Esophagus muscularis mucosa (tissue), 4 donors: ENCODE data around the gene ZNF474. TPM values are rescaled to one million over a fixed set of nuclear protein-coding genes. Genes with fewer than 3 reads are reported as not detected.

Experiments used
- DNase-seq: peaks from one replicate; pipeline ENCODE4 v3.0.0-alpha.2; 2017; ENCODE audit errors: extremely low spot score
- H3K27ac ChIP-seq, 4 donors: fragments of 200-600 bp; sonication (generic); replicated peaks in 1 of 4; 1 replicate in 3 of 4; 2 replicates in 1 of 4; pipeline ENCODE4 v1.5.1; 2016 to 2019; ENCODE audit warnings: mild to moderate bottlenecking in 1 of 4
- H3K27me3 ChIP-seq, 4 donors: fragments of 200-600 bp; sonication (generic); one replicate each; pipeline versions ENCODE4 v1.5.1 to v1.6.0; 2016 to 2019
- H3K36me3 ChIP-seq, 4 donors: fragments of 200-600 bp; sonication (generic); one replicate each; pipeline ENCODE4 v1.5.1; 2016 to 2019
- H3K4me1 ChIP-seq, 4 donors: fragments of 200-600 bp; sonication (generic); one replicate each; pipeline ENCODE4 v1.5.1; 2016 to 2019
- H3K4me3 ChIP-seq, 4 donors: fragments of 200-600 bp; sonication (generic); 1 replicate in 2 of 4; 2 replicates in 2 of 4; pipeline ENCODE4 v1.5.1; 2016 to 2019; ENCODE audit warnings: mild to moderate bottlenecking in 4 of 4, moderate library complexity in 1 of 4
- H3K9me3 ChIP-seq, 4 donors: fragments of 200-600 bp; sonication (generic); 1 replicate in 3 of 4; 2 replicates in 1 of 4; pipeline ENCODE4 v1.5.1; 2016 to 2019
- CTCF ChIP-seq, 3 experiments: fragments of 200-600 bp in 2 of 3; fragments of 450-650 bp in 1 of 3; sonication (generic) in 2 of 3; IDR thresholded peaks; one replicate each; pipeline ENCODE4 v1.5.1; 2017 to 2019; ENCODE audit warnings: antibody characterized with exemption in 3 of 3, mild to moderate bottlenecking in 2 of 3, moderate library complexity in 1 of 3
- EP300 ChIP-seq: sonication (generic); formaldehyde crosslinking; IDR thresholded peaks from one replicate; pipeline ENCODE4 v1.6.1; 2017; ENCODE audit warnings: antibody characterized with exemption
- POLR2A ChIP-seq: fragments of 450-650 bp; IDR thresholded peaks from one replicate; pipeline ENCODE4 v1.6.1; 2017; ENCODE audit warnings: antibody characterized with exemption, moderate library complexity, mild to moderate bottlenecking, low read depth
- POLR2AphosphoS5 ChIP-seq, 2 donors: sonication (generic); formaldehyde crosslinking; IDR thresholded peaks; one replicate each; pipeline ENCODE4 v1.6.1; 2017; ENCODE audit warnings: antibody characterized with exemption in 2 of 2
- WGBS: methylation state at CpG from one replicate; pipeline ENCODE4 v1.1.5; 2018; 5-methylcytosine and 5-hydroxymethylcytosine counted together
- intact Hi-C: fragments of 100-400 bp; cut with DNase I; formaldehyde crosslinking; loops from one replicate; pipeline ENCODE4 v1.15.1; 2023
- total RNA-seq, 4 donors: library from RNA; depleted of rRNA; stranded (reverse); fragments of >200 nt; gene quantifications; one replicate each; pipeline versions ENCODE4 v1.1.0 to v1.2.1, GENCODE V29; 2016

Gene ZNF474
- total RNA-seq, 4 donors from 2014 or later: 0.33 to 1.8 (median 0.71) TPM; not detected in 1

- 87% methylated on average over 5 of the region's 5 CpGs for WGBS
- Histone ChIP-seq H3K27ac (no peak overlapping the region), H3K4me3 (no peak overlapping the region)
These were observed 55.4 kb downstream of the ZNF474 start for GRCh38 chr5:122184676-122185255.

GRCh38 chr5:122187426-122187825 is 58.1 kb downstream of the ZNF474 start:
- Histone ChIP-seq H3K9me3 (no peaks in the 10 kb centered on the region), H3K36me3 (no peaks in the 10 kb centered on the region), H3K27ac (no peak overlapping the region), H3K4me1 (peaks cover 16 to 17% (median 17%) of the 10 kb centered on the region in 4 donors), H3K4me3 (no peak overlapping the region), H3K27me3 (no peaks in the 10 kb centered on the region)
- 72% methylated on average over 3 of the region's 3 CpGs for WGBS
- DNase-seq: no peak
- intact Hi-C loops: loop anchor here (10.0 kb wide), 1 partner anchor 223 kb away; the partner anchor contains the start of gene SRFBP1
- TF ChIP-seq POLR2AphosphoS5 (IDR thresholded peaks at IDR 0.05): no peak
- no peak for TF ChIP-seq EP300
- no peak for TF ChIP-seq CTCF (IDR thresholded peaks at IDR 0.05)
- TF ChIP-seq POLR2A: no peak

More at GRCh38 chr5:122184676-122185255, 55.4 kb downstream of the ZNF474 start:
- TF ChIP-seq CTCF (IDR thresholded peaks at IDR 0.05): no peak
- TF ChIP-seq POLR2A: no peak
- TF ChIP-seq POLR2AphosphoS5 (IDR thresholded peaks at IDR 0.05): no peak
- TF ChIP-seq EP300: no peak
- Histone ChIP-seq H3K27me3 (no peaks in the 10 kb centered on the region), H3K36me3 (no peaks in the 10 kb centered on the region), H3K4me1 (peaks cover 28 to 39% (median 36%) of the 10 kb centered on the region in 4 donors), H3K9me3 (no peaks in the 10 kb centered on the region)
- intact Hi-C loops: loop anchor here (10.0 kb wide), 1 partner anchor 220 kb away; the partner anchor contains the start of gene SRFBP1
- DNase-seq: no peak

- H3K4me1 ChIP-seq: peaks cover 0 to 4% (median 0%) of the 10 kb centered on the region in 4 donors
- intact Hi-C loops: no loop called here
- 80% methylated on average over 3 of the region's 3 CpGs for WGBS
- H3K27ac ChIP-seq: no peak overlapping the region
- H3K27me3 ChIP-seq: no peaks in the 10 kb centered on the region
- TF ChIP-seq POLR2AphosphoS5 (IDR thresholded peaks at IDR 0.05) (no peak), EP300 (no peak), CTCF (IDR thresholded peaks at IDR 0.05) (no peak), POLR2A (no peak)
- no peak for DNase-seq
- no peaks in the 10 kb centered on the region for H3K36me3 ChIP-seq
- no peak overlapping the region for H3K4me3 ChIP-seq
- H3K9me3 ChIP-seq: no peaks in the 10 kb centered on the region
These were observed 60.8 kb downstream of the ZNF474 start for GRCh38 chr5:122190156-122190555.

GRCh38 chr5:122192497-122193496 is 63.5 kb downstream of the ZNF474 start:
- peaks cover 0 to 4% (median 0%) of the 10 kb centered on the region in 4 donors for H3K4me1 ChIP-seq
- H3K27me3 ChIP-seq: no peaks in the 10 kb centered on the region
- no peaks in the 10 kb centered on the region for H3K9me3 ChIP-seq
- TF ChIP-seq EP300: no peak
- peak; percentile 52 to 64 (median 62) for TF ChIP-seq CTCF (IDR thresholded peaks at IDR 0.05)
- no peak for TF ChIP-seq POLR2AphosphoS5 (IDR thresholded peaks at IDR 0.05)
- TF ChIP-seq POLR2A: no peak
- no peak overlapping the region for H3K4me3 ChIP-seq
- no peak for DNase-seq
- H3K27ac ChIP-seq: no peak overlapping the region
- WGBS: 47% methylated on average over 8 of the region's 8 CpGs
- intact Hi-C loops: no loop called here
- no peaks in the 10 kb centered on the region for H3K36me3 ChIP-seq
